H9 (cell line): Measurements from ENCODE around the gene CDH4. TPM values are rescaled to one million over a fixed set of nuclear protein-coding genes. Genes with fewer than 3 reads are reported as not detected.

Experiments
- DNase-seq: peaks from one replicate; pipeline ENCODE4 v3.0.0-alpha.2; 2017
- H2AFZ ChIP-seq: one replicate; pipeline ENCODE4 v1.6.1; 2013; ENCODE audit warnings: mild to moderate bottlenecking, low read length, control low read depth, moderate library complexity
- H2AK5ac ChIP-seq: 2 replicates; pipeline ENCODE4 v1.6.1; 2013; ENCODE audit warnings: low read length, control low read depth, mixed read lengths; ENCODE audit not compliant: insufficient read length
- H2BK120ac ChIP-seq: one replicate; pipeline ENCODE4 v1.6.1; 2013; ENCODE audit warnings: low read depth, mild to moderate bottlenecking, low read length, control low read depth, inconsistent platforms; ENCODE audit not compliant: poor library complexity, severe bottlenecking
- H2BK12ac ChIP-seq: 2 replicates; pipeline ENCODE4 v1.6.1; 2013; ENCODE audit warnings: low read length, control low read depth, mixed read lengths, low read depth; ENCODE audit not compliant: insufficient read length
- H2BK15ac ChIP-seq: 2 replicates; pipeline ENCODE4 v1.6.1; 2013; ENCODE audit warnings: low read depth, low read length, control low read depth
- H2BK20ac ChIP-seq: one replicate; pipeline ENCODE4 v1.6.1; 2013; ENCODE audit warnings: low read depth, mild to moderate bottlenecking, low read length, control low read depth, inconsistent platforms; ENCODE audit not compliant: poor library complexity, severe bottlenecking
- H2BK5ac ChIP-seq: 2 replicates; pipeline ENCODE4 v1.6.1; 2013; ENCODE audit warnings: low read length, control low read depth, mixed read lengths; ENCODE audit not compliant: insufficient read length
- H3K14ac ChIP-seq: 2 replicates; pipeline ENCODE4 v1.6.1; 2013; ENCODE audit warnings: low read length, control low read depth; ENCODE audit not compliant: insufficient read depth
- H3K18ac ChIP-seq: 2 replicates; pipeline ENCODE4 v1.6.1; 2013; ENCODE audit warnings: low read depth, mild to moderate bottlenecking, mixed read lengths, low read length, control low read depth; ENCODE audit not compliant: insufficient read length
- H3K23ac ChIP-seq: 2 replicates; pipeline ENCODE4 v1.6.1; 2013; ENCODE audit warnings: low read length, control low read depth, mixed read lengths, low read depth; ENCODE audit not compliant: insufficient read length
- H3K23me2 ChIP-seq: 2 replicates; pipeline ENCODE4 v1.6.1; 2013; ENCODE audit warnings: low read depth, mild to moderate bottlenecking, mixed read lengths, low read length, control low read depth; ENCODE audit not compliant: insufficient read length, poor library complexity, severe bottlenecking
- H3K27ac ChIP-seq: 2 replicates; pipeline ENCODE4 v1.5.1; 2013; ENCODE audit warnings: low read length, control low read depth, mixed read lengths, low read depth; ENCODE audit not compliant: insufficient read length
- H3K27me3 ChIP-seq: 2 replicates; pipeline ENCODE4 v1.6.1; 2013; ENCODE audit warnings: low read length, control low read depth, inconsistent platforms; ENCODE audit not compliant: insufficient read depth
- H3K4ac ChIP-seq: 2 replicates; pipeline ENCODE4 v1.6.1; 2013; ENCODE audit warnings: low read depth, mild to moderate bottlenecking, control low read depth, inconsistent platforms, low read length, moderate library complexity
- H3K4me1 ChIP-seq: 2 replicates; pipeline ENCODE4 v1.6.1; 2013; ENCODE audit warnings: low read length, control low read depth, inconsistent platforms; ENCODE audit not compliant: insufficient read depth
- H3K4me2 ChIP-seq: 2 replicates; pipeline ENCODE4 v1.6.1; 2013; ENCODE audit warnings: low read length, control low read depth, mixed read lengths; ENCODE audit not compliant: insufficient read length, insufficient read depth
- H3K56ac ChIP-seq: 2 replicates; pipeline ENCODE4 v1.6.1; 2013; ENCODE audit warnings: low read depth, mild to moderate bottlenecking, mixed read lengths, low read length, control low read depth; ENCODE audit not compliant: insufficient read length
- H3K79me1 ChIP-seq: 2 replicates; pipeline ENCODE4 v1.6.1; 2013; ENCODE audit warnings: low read depth, mild to moderate bottlenecking, moderate library complexity, low read length, control low read depth, inconsistent platforms; ENCODE audit not compliant: insufficient read depth, poor library complexity, severe bottlenecking
- H3K79me2 ChIP-seq: 2 replicates; pipeline ENCODE4 v1.6.1; 2013; ENCODE audit warnings: low read length, control low read depth, inconsistent platforms; ENCODE audit not compliant: insufficient read depth
- H3K9ac ChIP-seq: 2 replicates; pipeline ENCODE4 v1.6.1; 2013; ENCODE audit warnings: low read length, control low read depth, mixed read lengths; ENCODE audit not compliant: insufficient read length; ENCODE audit errors: extremely low read depth
- H3K9me3 ChIP-seq: one replicate; pipeline ENCODE4 v1.6.1; 2013; ENCODE audit warnings: low read depth, low read length, inconsistent platforms; ENCODE audit not compliant: control insufficient read depth
- H3T11ph ChIP-seq: one replicate; pipeline ENCODE4 v1.6.1; 2013; ENCODE audit warnings: mild to moderate bottlenecking, low read length, control low read depth, inconsistent platforms
- H4K20me1 ChIP-seq: one replicate; pipeline ENCODE4 v1.6.1; 2013; ENCODE audit not compliant: control insufficient read depth, insufficient read length, insufficient read depth
- H4K5ac ChIP-seq: 2 replicates; pipeline ENCODE4 v1.6.1; 2013; ENCODE audit warnings: low read depth, mild to moderate bottlenecking, mixed read lengths, low read length, control low read depth; ENCODE audit not compliant: insufficient read length
- H4K8ac ChIP-seq: replicated peaks from 2 replicates; pipeline ENCODE4 v1.6.1; 2013; ENCODE audit warnings: low read length, control low read depth, mixed read lengths, low read depth; ENCODE audit not compliant: insufficient read length
- H4K91ac ChIP-seq: 2 replicates; pipeline ENCODE4 v1.6.1; 2013; ENCODE audit warnings: low read depth, mild to moderate bottlenecking, moderate library complexity, mixed read lengths, low read length, control low read depth; ENCODE audit not compliant: insufficient read length
- H3K27ac Mint-ChIP-seq, 3 experiments: 2 replicates in 2 of 3; 3 replicates in 1 of 3; pipeline ENCODE4 v1.8.0; 2020 to 2021; ENCODE audit warnings: mixed read lengths in 3 of 3, mild to moderate bottlenecking in 1 of 3, moderate library complexity in 1 of 3
- H3K27me3 Mint-ChIP-seq: 2 replicates; pipeline ENCODE4 v1.8.0; 2021; ENCODE audit warnings: low read depth, mild to moderate bottlenecking, moderate library complexity, mixed read lengths
- H3K36me3 Mint-ChIP-seq, 3 experiments: 2 replicates in 2 of 3; 3 replicates in 1 of 3; pipeline ENCODE4 v1.8.0; 2020 to 2021; ENCODE audit warnings: low read depth in 3 of 3, mixed read lengths in 3 of 3; ENCODE audit not compliant: insufficient read depth in 1 of 3
- H3K4me1 Mint-ChIP-seq, 2 experiments: 2 replicates each; pipeline ENCODE4 v1.8.0; 2020; ENCODE audit warnings: mixed read lengths in 2 of 2
- H3K4me3 Mint-ChIP-seq, 2 experiments: 2 replicates in 1 of 2; 3 replicates in 1 of 2; pipeline ENCODE4 v1.8.0; 2020 to 2021; ENCODE audit warnings: mild to moderate bottlenecking in 2 of 2, mixed read lengths in 2 of 2, moderate library complexity in 1 of 2
- H3K9me3 Mint-ChIP-seq, 2 experiments: 2 replicates in 1 of 2; 3 replicates in 1 of 2; pipeline ENCODE4 v1.8.0; 2020; ENCODE audit warnings: mild to moderate bottlenecking in 2 of 2, mixed read lengths in 2 of 2, moderate library complexity in 1 of 2
- WGBS: extraction: QIAGEN DNeasy Blood & Tissue Kit; methylation state at CpG from one replicate; pipeline ENCODE4 v1.1.7; 2013; ENCODE audit warnings: missing lambda C conversion rate, low lambda C conversion rate, mixed read lengths; ENCODE audit not compliant: insufficient read length; ENCODE audit errors: extremely low coverage; 5-methylcytosine and 5-hydroxymethylcytosine counted together
- total RNA-seq: library from RNA; stranded (reverse); gene quantifications from 2 replicates; pipeline ENCODE4 v1.2.1, GENCODE V29; 2021
- TF ChIP-seq, protein P1 (sequence below): fragments of 200-600 bp; sonication (generic); conservative IDR thresholded peaks from 3 replicates; pipeline ENCODE4 v1.8.0; 2021; ENCODE audit warnings: antibody characterized with exemption, mild to moderate bottlenecking

The CDH4 gene
- total RNA-seq, 1 experiment from 2014 or later: 3.0 TPM

DNA sequence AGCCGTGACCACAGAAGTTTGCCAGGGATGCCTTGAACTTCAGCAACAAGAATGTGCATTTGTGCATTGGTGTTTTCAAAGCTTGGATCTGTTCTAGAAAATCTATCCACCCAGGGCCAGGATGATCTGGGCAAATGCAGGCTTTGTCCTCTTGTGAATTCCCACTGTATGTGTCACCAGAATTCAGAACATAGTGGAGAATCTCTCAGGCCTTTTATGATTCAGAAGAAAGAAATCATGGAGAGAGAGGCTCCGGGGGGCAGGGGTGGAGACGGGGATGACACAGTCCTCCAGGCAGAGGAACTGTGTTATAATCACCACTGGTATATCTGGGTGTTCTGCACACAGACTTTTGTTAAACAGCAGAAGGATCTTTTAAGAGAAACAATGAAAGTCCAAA is 304.1 kb downstream of the CDH4 start:
- TF ChIP-seq, protein P1, sequence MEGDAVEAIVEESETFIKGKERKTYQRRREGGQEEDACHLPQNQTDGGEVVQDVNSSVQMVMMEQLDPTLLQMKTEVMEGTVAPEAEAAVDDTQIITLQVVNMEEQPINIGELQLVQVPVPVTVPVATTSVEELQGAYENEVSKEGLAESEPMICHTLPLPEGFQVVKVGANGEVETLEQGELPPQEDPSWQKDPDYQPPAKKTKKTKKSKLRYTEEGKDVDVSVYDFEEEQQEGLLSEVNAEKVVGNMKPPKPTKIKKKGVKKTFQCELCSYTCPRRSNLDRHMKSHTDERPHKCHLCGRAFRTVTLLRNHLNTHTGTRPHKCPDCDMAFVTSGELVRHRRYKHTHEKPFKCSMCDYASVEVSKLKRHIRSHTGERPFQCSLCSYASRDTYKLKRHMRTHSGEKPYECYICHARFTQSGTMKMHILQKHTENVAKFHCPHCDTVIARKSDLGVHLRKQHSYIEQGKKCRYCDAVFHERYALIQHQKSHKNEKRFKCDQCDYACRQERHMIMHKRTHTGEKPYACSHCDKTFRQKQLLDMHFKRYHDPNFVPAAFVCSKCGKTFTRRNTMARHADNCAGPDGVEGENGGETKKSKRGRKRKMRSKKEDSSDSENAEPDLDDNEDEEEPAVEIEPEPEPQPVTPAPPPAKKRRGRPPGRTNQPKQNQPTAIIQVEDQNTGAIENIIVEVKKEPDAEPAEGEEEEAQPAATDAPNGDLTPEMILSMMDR: no peak
- Histone ChIP-seq H3K27me3 (no peaks in the 10 kb centered on the region; the same call in 1 of the 2 replicates), H3T11ph (no peak overlapping the region), H2BK12ac (no peak overlapping the region), H3K23me2 (no peaks in the 10 kb centered on the region), H3K4ac (no peak overlapping the region), H4K8ac (no peak overlapping the region), H2BK5ac (no peak overlapping the region), H2BK15ac (no peak overlapping the region), H3K27ac (no peak overlapping the region), H3K14ac (no peak overlapping the region), H2AFZ (no peak overlapping the region), H2AK5ac (no peak overlapping the region), H3K4me2 (no peak overlapping the region), H3K79me2 (no peaks in the 10 kb centered on the region), H4K20me1 (peaks cover 2% of the 10 kb centered on the region), H3K56ac (no peak overlapping the region), H3K4me1 (no peaks in the 10 kb centered on the region), H3K79me1 (no peaks in the 10 kb centered on the region), H4K91ac (no peak overlapping the region), H3K9ac (no peak overlapping the region), H2BK120ac (no peak overlapping the region), H3K23ac (no peak overlapping the region), H4K5ac (no peak overlapping the region), H2BK20ac (no peak overlapping the region), H3K18ac (no peak overlapping the region), H3K9me3 (no peaks in the 10 kb centered on the region)
- Mint-ChIP-seq H3K4me3 (no peak overlapping the region), H3K27me3 (peaks cover 47% of the 10 kb centered on the region), H3K9me3 (peaks cover 21 to 22% of the 10 kb centered on the region in 2 experiments), H3K27ac (no peak overlapping the region), H3K36me3 (peaks cover 5 to 17% (median 10%) of the 10 kb centered on the region in 3 experiments), H3K4me1 (peaks cover 18 to 24% of the 10 kb centered on the region in 2 experiments)
- WGBS: no CpG with 5 or more reads among the region's 3 CpGs
- DNase-seq: no peak
